Measurements from ENCODE around the gene MYOG. TPM values are rescaled to one million over a fixed set of nuclear protein-coding genes. Genes with fewer than 3 reads are reported as not detected.

Gene MYOG
- total RNA-seq, 1 experiment from 2014 or later = not detected

GRCh38 chr1:203095061-203095690, 9.4 kb upstream of the MYOG start:
- no peak for DNase-seq (ENCODE audit: low read depth)
- in situ Hi-C loops (cut with HindIII; ENCODE audit: low pct_unique_long_range_greater_than_20kb, low sequenced_read_pairs) = no loop called here

GRCh38 chr1:203093754-203094410, 8.1 kb upstream of the MYOG start:
- DNase-seq (ENCODE audit: low read depth) = no peak
- in situ Hi-C loops (cut with HindIII; ENCODE audit: low pct_unique_long_range_greater_than_20kb, low sequenced_read_pairs) = no loop called here

GRCh38 chr1:203091761-203092330, 6.0 kb upstream of the MYOG start:
- DNase-seq (ENCODE audit: low read depth) = no peak
- in situ Hi-C loops (cut with HindIII; ENCODE audit: low pct_unique_long_range_greater_than_20kb, low sequenced_read_pairs) = no loop called here

- in situ Hi-C loops (cut with HindIII; ENCODE audit: low pct_unique_long_range_greater_than_20kb, low sequenced_read_pairs) = no loop called here
- DNase-seq (ENCODE audit: low read depth) = no peak
Measured at GRCh38 chr1:203091199-203091477, 5.3 kb upstream of the MYOG start.

- in situ Hi-C loops (cut with HindIII; ENCODE audit: low pct_unique_long_range_greater_than_20kb, low sequenced_read_pairs) = no loop called here
- DNase-seq (ENCODE audit: low read depth) = no peak
Measured at GRCh38 chr1:203090421-203091198, 4.8 kb upstream of the MYOG start.

- in situ Hi-C loops (cut with HindIII; ENCODE audit: low pct_unique_long_range_greater_than_20kb, low sequenced_read_pairs) = no loop called here
Measured at GRCh38 chr1:203089651-203090045, 3.8 kb upstream of the MYOG start.

GRCh38 chr1:203089001-203089650, 3.3 kb upstream of the MYOG start:
- in situ Hi-C loops (cut with HindIII; ENCODE audit: low pct_unique_long_range_greater_than_20kb, low sequenced_read_pairs) = no loop called here
- no peak for DNase-seq (ENCODE audit: low read depth)

More at GRCh38 chr1:203089651-203090045, 3.8 kb upstream of the MYOG start:
- DNase-seq (ENCODE audit: low read depth) = no peak

- DNase-seq (ENCODE audit: low read depth) = no peak
- in situ Hi-C loops (cut with HindIII; ENCODE audit: low pct_unique_long_range_greater_than_20kb, low sequenced_read_pairs) = no loop called here
Measured at GRCh38 chr1:203088441-203088840, 2.6 kb upstream of the MYOG start.

- DNase-seq (ENCODE audit: low read depth) = no peak
- in situ Hi-C loops (cut with HindIII; ENCODE audit: low pct_unique_long_range_greater_than_20kb, low sequenced_read_pairs) = no loop called here
Measured at GRCh38 chr1:203086992-203087763, 1.4 kb upstream of the MYOG start.

- DNase-seq (ENCODE audit: low read depth) = no peak
- in situ Hi-C loops (cut with HindIII; ENCODE audit: low pct_unique_long_range_greater_than_20kb, low sequenced_read_pairs) = no loop called here
Measured at GRCh38 chr1:203084588-203085527, 954 bp downstream of the MYOG start.

GRCh38 chr1:203083463-203083921, 2.3 kb downstream of the MYOG start:
- no peak for DNase-seq (ENCODE audit: low read depth)
- in situ Hi-C loops (cut with HindIII; ENCODE audit: low pct_unique_long_range_greater_than_20kb, low sequenced_read_pairs) = no loop called here

- no peak for DNase-seq (ENCODE audit: low read depth)
- in situ Hi-C loops (cut with HindIII; ENCODE audit: low pct_unique_long_range_greater_than_20kb, low sequenced_read_pairs) = no loop called here
Measured at GRCh38 chr1:203082571-203083462, 3.0 kb downstream of the MYOG start.

GRCh38 chr1:203082231-203082505, 3.6 kb downstream of the MYOG start:
- no peak for DNase-seq (ENCODE audit: low read depth)
- in situ Hi-C loops (cut with HindIII; ENCODE audit: low pct_unique_long_range_greater_than_20kb, low sequenced_read_pairs) = no loop called here

- no peak for DNase-seq (ENCODE audit: low read depth)
- in situ Hi-C loops (cut with HindIII; ENCODE audit: low pct_unique_long_range_greater_than_20kb, low sequenced_read_pairs) = no loop called here
Measured at GRCh38 chr1:203081465-203082230, 4.2 kb downstream of the MYOG start.

GRCh38 chr1:203080456-203080855, 5.4 kb downstream of the MYOG start:
- in situ Hi-C loops (cut with HindIII; ENCODE audit: low pct_unique_long_range_greater_than_20kb, low sequenced_read_pairs) = no loop called here
- DNase-seq (ENCODE audit: low read depth) = no peak

- in situ Hi-C loops (cut with HindIII; ENCODE audit: low pct_unique_long_range_greater_than_20kb, low sequenced_read_pairs) = no loop called here
- no peak for DNase-seq (ENCODE audit: low read depth)
Measured at GRCh38 chr1:203078478-203078877, 7.3 kb downstream of the MYOG start.

Data from Caki2 (cell line).